ENCODE data around the gene UNC13D. TPM values are rescaled to one million over a fixed set of nuclear protein-coding genes. Genes with fewer than 3 reads are reported as not detected.

Gene UNC13D
- total RNA-seq, 1 experiment from 2014 or later, result 12.7 TPM

DNA sequence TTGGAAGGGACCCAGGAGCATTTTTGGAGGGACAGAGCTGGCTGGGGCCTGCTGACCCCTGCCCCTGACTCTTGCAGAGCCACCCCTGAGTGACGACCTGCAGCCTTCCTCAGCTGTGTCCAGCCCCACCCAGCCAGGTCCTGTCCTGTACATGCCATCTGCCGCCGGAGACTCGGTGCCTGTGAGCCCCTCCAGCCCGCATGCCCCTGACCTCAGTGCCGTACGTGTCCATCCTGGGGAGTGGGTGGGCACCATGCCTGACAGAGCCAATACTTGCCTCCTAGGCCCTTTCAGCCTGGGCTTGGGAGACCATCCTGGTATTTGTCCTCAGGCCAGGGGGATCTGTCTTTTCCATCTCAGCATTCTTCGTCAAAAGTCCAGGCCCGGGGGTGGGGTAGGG is 27.5 kb downstream of the UNC13D start:
- intact Hi-C loops (cut with micrococcal nuclease; ENCODE audit: unreplicated experiment), result no loop called here
- Histone ChIP-seq H3K4me1 (ENCODE audit: control insufficient read depth, insufficient read depth, low read length) (no peaks in the 10 kb centered on the region), H3K4me3 (ENCODE audit: low read depth in 2 of 2, low read length in 2 of 2) (no peak overlapping the region), H3K27ac (ENCODE audit: low read length) (no peak overlapping the region), H3K27me3 (ENCODE audit: control insufficient read depth, insufficient read depth, low read length) (no peaks in the 10 kb centered on the region), H3K36me3 (ENCODE audit: control insufficient read depth, insufficient read depth, low read length) (no peaks in the 10 kb centered on the region), H3K9me3 (ENCODE audit: control insufficient read depth, insufficient read depth, low read depth, low read length) (no peaks in the 10 kb centered on the region)
- DNase-seq (ENCODE audit: low read depth, low spot score), result no peak
- CTCF ChIA-PET, result no interaction called here
- TF ChIP-seq, protein P1, sequence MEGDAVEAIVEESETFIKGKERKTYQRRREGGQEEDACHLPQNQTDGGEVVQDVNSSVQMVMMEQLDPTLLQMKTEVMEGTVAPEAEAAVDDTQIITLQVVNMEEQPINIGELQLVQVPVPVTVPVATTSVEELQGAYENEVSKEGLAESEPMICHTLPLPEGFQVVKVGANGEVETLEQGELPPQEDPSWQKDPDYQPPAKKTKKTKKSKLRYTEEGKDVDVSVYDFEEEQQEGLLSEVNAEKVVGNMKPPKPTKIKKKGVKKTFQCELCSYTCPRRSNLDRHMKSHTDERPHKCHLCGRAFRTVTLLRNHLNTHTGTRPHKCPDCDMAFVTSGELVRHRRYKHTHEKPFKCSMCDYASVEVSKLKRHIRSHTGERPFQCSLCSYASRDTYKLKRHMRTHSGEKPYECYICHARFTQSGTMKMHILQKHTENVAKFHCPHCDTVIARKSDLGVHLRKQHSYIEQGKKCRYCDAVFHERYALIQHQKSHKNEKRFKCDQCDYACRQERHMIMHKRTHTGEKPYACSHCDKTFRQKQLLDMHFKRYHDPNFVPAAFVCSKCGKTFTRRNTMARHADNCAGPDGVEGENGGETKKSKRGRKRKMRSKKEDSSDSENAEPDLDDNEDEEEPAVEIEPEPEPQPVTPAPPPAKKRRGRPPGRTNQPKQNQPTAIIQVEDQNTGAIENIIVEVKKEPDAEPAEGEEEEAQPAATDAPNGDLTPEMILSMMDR (IDR thresholded peaks at IDR 0.05), result no peak
- TF ChIP-seq POLR2AphosphoS5 (IDR thresholded peaks at IDR 0.05; ENCODE audit: low read depth, low read length) (no peak), TCF7L2 (IDR thresholded peaks at IDR 0.05; ENCODE audit: low read depth, low read length) (no peak), SIN3A (IDR thresholded peaks at IDR 0.05; ENCODE audit: borderline replicate concordance, insufficient read depth, low read depth, low read length) (no peak)
- TF ChIP-seq, protein P2, sequence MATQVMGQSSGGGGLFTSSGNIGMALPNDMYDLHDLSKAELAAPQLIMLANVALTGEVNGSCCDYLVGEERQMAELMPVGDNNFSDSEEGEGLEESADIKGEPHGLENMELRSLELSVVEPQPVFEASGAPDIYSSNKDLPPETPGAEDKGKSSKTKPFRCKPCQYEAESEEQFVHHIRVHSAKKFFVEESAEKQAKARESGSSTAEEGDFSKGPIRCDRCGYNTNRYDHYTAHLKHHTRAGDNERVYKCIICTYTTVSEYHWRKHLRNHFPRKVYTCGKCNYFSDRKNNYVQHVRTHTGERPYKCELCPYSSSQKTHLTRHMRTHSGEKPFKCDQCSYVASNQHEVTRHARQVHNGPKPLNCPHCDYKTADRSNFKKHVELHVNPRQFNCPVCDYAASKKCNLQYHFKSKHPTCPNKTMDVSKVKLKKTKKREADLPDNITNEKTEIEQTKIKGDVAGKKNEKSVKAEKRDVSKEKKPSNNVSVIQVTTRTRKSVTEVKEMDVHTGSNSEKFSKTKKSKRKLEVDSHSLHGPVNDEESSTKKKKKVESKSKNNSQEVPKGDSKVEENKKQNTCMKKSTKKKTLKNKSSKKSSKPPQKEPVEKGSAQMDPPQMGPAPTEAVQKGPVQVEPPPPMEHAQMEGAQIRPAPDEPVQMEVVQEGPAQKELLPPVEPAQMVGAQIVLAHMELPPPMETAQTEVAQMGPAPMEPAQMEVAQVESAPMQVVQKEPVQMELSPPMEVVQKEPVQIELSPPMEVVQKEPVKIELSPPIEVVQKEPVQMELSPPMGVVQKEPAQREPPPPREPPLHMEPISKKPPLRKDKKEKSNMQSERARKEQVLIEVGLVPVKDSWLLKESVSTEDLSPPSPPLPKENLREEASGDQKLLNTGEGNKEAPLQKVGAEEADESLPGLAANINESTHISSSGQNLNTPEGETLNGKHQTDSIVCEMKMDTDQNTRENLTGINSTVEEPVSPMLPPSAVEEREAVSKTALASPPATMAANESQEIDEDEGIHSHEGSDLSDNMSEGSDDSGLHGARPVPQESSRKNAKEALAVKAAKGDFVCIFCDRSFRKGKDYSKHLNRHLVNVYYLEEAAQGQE (IDR thresholded peaks at IDR 0.05; ENCODE audit: insufficient read depth in 1 of 2, low read depth in 2 of 2, low read length in 1 of 2), result no peak
- BruUV-seq (replicated peaks), result no TSS peak
- ATAC-seq, result no peak
- in situ Hi-C loops (cut with HindIII; ENCODE audit: low pct_unique_long_range_greater_than_20kb, low sequenced_read_pairs), result no loop called here
- POLR2A ChIA-PET, result no interaction called here

DNA sequence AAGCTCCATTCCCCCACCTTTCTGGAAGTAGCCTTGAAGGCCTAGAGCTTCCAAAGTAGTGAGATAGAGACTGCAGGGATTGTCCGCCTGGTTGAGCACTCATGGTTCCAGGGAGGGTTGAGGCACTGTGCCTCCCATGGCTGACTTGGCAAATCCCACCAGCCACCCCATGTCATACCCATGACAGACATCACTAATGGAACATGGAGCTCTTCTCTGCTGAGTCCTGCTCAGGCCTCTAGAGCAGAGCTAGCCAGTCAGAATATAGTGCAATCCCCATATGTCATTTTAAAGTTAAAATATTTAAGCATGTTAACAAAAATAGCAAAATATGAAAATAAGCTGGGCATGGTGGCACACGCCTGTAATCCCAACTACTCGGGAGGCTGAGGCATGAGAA is 28.8 kb downstream of the UNC13D start:
- no TSS peak for BruUV-seq (replicated peaks)
- Histone ChIP-seq H3K9me3 (ENCODE audit: control insufficient read depth, insufficient read depth, low read depth, low read length) (no peaks in the 10 kb centered on the region), H3K27me3 (ENCODE audit: control insufficient read depth, insufficient read depth, low read length) (no peaks in the 10 kb centered on the region), H3K4me1 (ENCODE audit: control insufficient read depth, insufficient read depth, low read length) (no peaks in the 10 kb centered on the region), H3K36me3 (ENCODE audit: control insufficient read depth, insufficient read depth, low read length) (no peaks in the 10 kb centered on the region), H3K27ac (ENCODE audit: low read length) (no peak overlapping the region), H3K4me3 (ENCODE audit: low read depth in 2 of 2, low read length in 2 of 2) (no peak overlapping the region)
- ChIA-PET CTCF (no interaction called here), POLR2A (interaction anchor here (0.6 to 1.3 kb wide), 2 partner anchors 10 to 29 kb away, joined by 3 to 6 read pairs; partner anchors contain the start of gene UNC13D)
- intact Hi-C loops (cut with micrococcal nuclease; ENCODE audit: unreplicated experiment), result no loop called here
- in situ Hi-C loops (cut with HindIII; ENCODE audit: low pct_unique_long_range_greater_than_20kb, low sequenced_read_pairs), result no loop called here
- ATAC-seq (no peak), DNase-seq (ENCODE audit: low read depth, low spot score) (no peak)
- TF ChIP-seq, protein P2 (IDR thresholded peaks at IDR 0.05; ENCODE audit: insufficient read depth in 1 of 2, low read depth in 2 of 2, low read length in 1 of 2), result no peak
- TF ChIP-seq SIN3A (IDR thresholded peaks at IDR 0.05; ENCODE audit: borderline replicate concordance, insufficient read depth, low read depth, low read length) (no peak), TCF7L2 (IDR thresholded peaks at IDR 0.05; ENCODE audit: low read depth, low read length) (no peak), POLR2AphosphoS5 (IDR thresholded peaks at IDR 0.05; ENCODE audit: low read depth, low read length) (no peak)
- TF ChIP-seq, protein P1 (IDR thresholded peaks at IDR 0.05), result no peak
